IPS DF 6.9 (cell line): Measurements from ENCODE around the gene PLCG1.

Experiments
- DNase-seq: peaks from one replicate; pipeline ENCODE4 v3.0.0-alpha.2; 2013; ENCODE audit warnings: low read depth, low spot score
- H3K27ac ChIP-seq: one replicate; pipeline ENCODE4 v1.5.1; 2013; ENCODE audit warnings: low read length, control low read depth
- H3K27me3 ChIP-seq: 2 replicates; pipeline ENCODE4 v1.6.1; 2013; ENCODE audit warnings: mild to moderate bottlenecking, low read length; ENCODE audit not compliant: control insufficient read depth, insufficient read depth
- H3K36me3 ChIP-seq: 2 replicates; pipeline ENCODE4 v1.6.1; 2013; ENCODE audit warnings: low read length; ENCODE audit not compliant: control insufficient read depth, insufficient read depth
- H3K4me1 ChIP-seq: 2 replicates; pipeline ENCODE4 v1.6.1; 2013; ENCODE audit warnings: low read length; ENCODE audit not compliant: control insufficient read depth, insufficient read depth
- H3K4me3 ChIP-seq: 2 replicates; pipeline ENCODE4 v1.5.1; 2013; ENCODE audit warnings: mild to moderate bottlenecking, low read length
- H3K9me3 ChIP-seq: 2 replicates; pipeline ENCODE4 v1.6.1; 2013; ENCODE audit warnings: low read length, inconsistent platforms; ENCODE audit not compliant: control insufficient read depth, insufficient read depth
- WGBS: extraction: QIAGEN DNeasy Blood & Tissue Kit; methylation state at CpG from one replicate; pipeline ENCODE4 v1.1.7; 2013; ENCODE audit warnings: mixed read lengths, missing lambda C conversion rate; ENCODE audit not compliant: insufficient read length, insufficient coverage; 5-methylcytosine and 5-hydroxymethylcytosine counted together

The PLCG1 gene

DNA sequence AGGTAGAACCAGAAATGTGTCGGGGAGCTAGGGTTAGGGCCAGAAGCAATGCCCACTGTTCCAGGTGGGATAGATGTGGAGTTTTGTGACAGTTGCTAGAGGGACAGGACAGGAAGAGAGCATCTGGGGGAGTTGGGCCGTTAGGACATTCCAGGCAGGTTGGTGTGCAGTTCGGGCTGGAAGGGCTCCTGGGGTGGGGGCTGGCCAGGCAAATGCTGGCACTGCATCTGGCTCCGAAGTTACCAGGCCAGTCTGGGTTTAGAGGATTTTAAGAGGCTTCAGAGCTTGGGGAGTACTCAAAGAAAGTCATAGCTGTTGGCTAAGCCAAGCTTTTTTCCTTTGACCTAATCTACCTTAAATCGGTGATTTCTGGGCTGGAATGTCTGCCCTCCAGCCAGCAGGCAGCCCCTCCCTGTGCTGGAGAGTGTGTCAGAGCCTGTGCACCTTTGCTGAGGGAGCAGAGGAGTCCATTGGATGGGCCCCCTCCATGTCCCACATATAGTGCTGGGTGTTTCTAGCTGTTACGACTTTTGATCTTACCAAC, 20.8 kb downstream of the PLCG1 start:
- Histone ChIP-seq H3K4me3 (no peak overlapping the region), H3K36me3 (peaks cover 16% of the 10 kb centered on the region), H3K27me3 (no peaks in the 10 kb centered on the region), H3K27ac (no peak overlapping the region), H3K9me3 (no peaks in the 10 kb centered on the region), H3K4me1 (peaks cover 1% of the 10 kb centered on the region)
- WGBS, result no CpG with 5 or more reads among the region's 6 CpGs
- no peak for DNase-seq

DNA sequence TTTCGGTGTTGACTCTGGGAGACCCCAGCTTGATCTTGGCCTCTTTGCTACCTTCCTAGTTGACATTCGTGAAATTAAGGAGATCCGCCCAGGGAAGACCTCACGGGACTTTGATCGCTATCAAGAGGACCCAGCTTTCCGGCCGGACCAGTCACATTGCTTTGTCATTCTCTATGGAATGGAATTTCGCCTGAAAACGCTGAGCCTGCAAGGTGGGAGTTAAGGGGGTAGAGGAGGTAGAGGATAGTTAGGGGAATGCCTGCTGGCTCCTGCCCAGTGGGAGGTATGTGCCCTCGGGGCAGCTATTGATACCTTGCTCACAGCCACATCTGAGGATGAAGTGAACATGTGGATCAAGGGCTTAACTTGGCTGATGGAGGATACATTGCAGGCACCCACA, 22.2 kb downstream of the PLCG1 start:
- Histone ChIP-seq H3K27ac (no peak overlapping the region), H3K4me3 (no peak overlapping the region), H3K9me3 (no peaks in the 10 kb centered on the region), H3K4me1 (peaks cover 1% of the 10 kb centered on the region; the same call in 1 of the 2 replicates), H3K36me3 (peaks cover 29% of the 10 kb centered on the region), H3K27me3 (no peaks in the 10 kb centered on the region)
- DNase-seq, result no peak
- WGBS, result no CpG with 5 or more reads among the region's 10 CpGs

DNA sequence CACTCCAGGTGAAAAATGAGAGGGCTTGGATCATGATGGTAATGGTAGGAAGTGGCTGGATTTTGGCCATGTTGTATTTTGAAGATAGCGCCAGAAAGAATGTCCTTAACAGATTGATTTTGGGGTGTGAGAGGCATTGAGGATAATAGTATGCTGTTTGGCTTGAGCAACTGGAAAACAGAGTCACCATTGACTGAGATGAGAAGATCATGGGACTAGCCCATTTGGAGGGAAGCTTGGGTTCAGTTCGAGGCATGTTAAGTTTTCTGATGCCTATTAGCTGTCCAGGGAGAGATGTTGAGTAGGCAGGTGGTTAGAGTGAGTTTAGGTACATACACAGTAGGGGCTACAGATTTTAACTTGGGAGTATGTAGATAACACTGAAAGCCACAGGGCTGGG, 23.3 kb downstream of the PLCG1 start:
- Histone ChIP-seq H3K9me3 (no peaks in the 10 kb centered on the region), H3K27me3 (no peaks in the 10 kb centered on the region), H3K27ac (no peak overlapping the region), H3K4me1 (peaks cover 1% of the 10 kb centered on the region; the same call in 1 of the 2 replicates), H3K36me3 (peaks cover 40% of the 10 kb centered on the region), H3K4me3 (no peak overlapping the region)
- no CpG with 5 or more reads among the region's 2 CpGs for WGBS
- no peak for DNase-seq

DNA sequence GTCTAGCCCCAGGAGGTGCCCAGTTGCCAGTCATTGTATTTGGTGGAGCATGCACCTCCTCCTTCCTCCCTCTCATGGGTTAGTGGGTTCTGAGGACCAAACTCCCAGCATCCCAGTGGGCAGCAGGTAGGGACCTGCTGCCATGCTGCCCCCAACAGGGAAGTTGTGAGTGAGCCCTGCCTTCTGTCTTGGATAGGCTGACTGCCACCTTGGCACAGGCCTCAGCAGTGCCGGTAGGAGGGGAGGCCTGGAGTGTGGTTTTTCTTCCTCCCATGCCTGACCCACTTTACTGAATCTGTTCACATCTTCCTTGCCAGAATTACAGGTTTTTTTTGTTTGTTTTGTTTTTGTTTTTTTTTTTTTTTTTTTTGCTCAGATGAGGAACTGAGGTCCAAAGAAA, 24.5 kb downstream of the PLCG1 start:
- peaks cover 52% of the 10 kb centered on the region for H3K36me3 ChIP-seq
- H3K4me3 ChIP-seq, result no peak overlapping the region
- H3K27ac ChIP-seq, result no peak overlapping the region
- no CpG with 5 or more reads among the region's 1 CpG for WGBS
- H3K27me3 ChIP-seq, result no peaks in the 10 kb centered on the region
- DNase-seq, result no peak
- H3K4me1 ChIP-seq, result peaks cover 1% of the 10 kb centered on the region; the same call in 1 of the 2 replicates
- H3K9me3 ChIP-seq, result no peaks in the 10 kb centered on the region

DNA sequence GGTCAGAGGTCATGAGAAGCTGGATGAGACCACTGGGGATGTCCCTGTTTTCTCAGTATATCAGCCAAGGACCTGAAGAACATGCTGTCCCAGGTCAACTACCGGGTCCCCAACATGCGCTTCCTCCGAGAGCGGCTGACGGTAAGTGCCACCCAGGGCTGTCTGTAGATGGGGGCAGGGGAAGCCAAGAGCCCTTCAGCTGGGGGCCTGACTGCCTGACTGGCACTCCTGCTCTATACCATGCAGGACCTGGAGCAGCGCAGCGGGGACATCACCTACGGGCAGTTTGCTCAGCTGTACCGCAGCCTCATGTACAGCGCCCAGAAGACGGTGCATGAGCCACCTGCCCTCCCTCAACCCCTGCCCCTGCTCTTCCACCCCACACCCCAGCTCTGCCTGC, 25.1 kb downstream of the PLCG1 start:
- DNase-seq, result no peak
- no peaks in the 10 kb centered on the region; the same call in 1 of the 2 replicates for H3K4me1 ChIP-seq
- no peaks in the 10 kb centered on the region for H3K27me3 ChIP-seq
- no CpG with 5 or more reads among the region's 11 CpGs for WGBS
- H3K27ac ChIP-seq, result no peak overlapping the region
- no peak overlapping the region for H3K4me3 ChIP-seq
- peaks cover 56% of the 10 kb centered on the region for H3K36me3 ChIP-seq
- no peaks in the 10 kb centered on the region for H3K9me3 ChIP-seq

DNA sequence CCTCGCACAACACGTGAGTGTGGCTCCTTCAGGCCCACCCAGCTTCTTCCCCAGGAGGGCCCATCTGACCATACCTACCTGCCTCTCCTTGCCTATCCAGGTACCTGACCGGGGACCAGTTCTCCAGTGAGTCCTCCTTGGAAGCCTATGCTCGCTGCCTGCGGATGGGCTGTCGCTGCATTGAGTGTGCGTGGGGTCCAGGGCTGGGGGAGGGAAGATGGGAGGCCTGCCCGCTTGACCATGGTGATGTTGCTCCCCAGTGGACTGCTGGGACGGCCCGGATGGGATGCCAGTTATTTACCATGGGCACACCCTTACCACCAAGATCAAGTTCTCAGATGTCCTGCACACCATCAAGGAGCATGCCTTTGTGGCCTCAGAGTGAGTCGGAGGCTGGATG, 26.5 kb downstream of the PLCG1 start:
- peaks cover 67% of the 10 kb centered on the region for H3K36me3 ChIP-seq
- no CpG with 5 or more reads among the region's 11 CpGs for WGBS
- DNase-seq, result no peak
- H3K27me3 ChIP-seq, result no peaks in the 10 kb centered on the region
- H3K4me3 ChIP-seq, result no peak overlapping the region
- no peaks in the 10 kb centered on the region for H3K9me3 ChIP-seq
- H3K27ac ChIP-seq, result no peak overlapping the region
- no peaks in the 10 kb centered on the region for H3K4me1 ChIP-seq

DNA sequence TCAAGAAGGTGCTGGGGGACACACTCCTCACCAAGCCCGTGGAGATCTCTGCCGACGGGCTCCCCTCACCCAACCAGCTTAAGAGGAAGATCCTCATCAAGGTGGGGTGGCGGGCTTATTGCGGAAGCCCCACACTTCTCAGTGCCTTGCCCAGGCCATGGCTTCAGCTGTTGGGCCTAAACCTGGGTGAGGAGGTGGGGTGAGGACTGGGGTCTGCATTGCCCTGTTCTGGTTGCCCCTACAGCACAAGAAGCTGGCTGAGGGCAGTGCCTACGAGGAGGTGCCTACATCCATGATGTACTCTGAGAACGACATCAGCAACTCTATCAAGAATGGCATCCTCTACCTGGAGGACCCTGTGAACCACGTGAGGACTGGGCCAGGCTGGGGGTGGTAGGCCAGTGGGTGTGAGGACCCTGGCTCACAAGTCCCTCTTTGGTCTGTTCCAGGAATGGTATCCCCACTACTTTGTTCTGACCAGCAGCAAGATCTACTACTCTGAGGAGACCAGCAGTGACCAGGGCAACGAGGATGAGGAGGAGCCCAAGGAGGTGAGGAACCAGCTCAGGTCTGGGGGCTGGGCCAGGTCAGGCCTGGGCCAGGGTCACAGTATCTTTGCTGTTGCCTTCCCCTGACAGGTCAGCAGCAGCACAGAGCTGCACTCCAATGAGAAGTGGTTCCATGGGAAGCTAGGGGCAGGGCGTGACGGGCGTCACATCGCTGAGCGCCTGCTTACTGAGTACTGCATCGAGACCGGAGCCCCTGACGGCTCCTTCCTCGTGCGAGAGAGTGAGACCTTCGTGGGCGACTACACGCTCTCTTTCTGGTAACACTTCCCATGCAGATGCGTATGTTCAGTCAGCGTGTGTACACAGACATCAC, 27.9 kb downstream of the PLCG1 start:
- WGBS, result no CpG with 5 or more reads among the region's 24 CpGs
- Histone ChIP-seq H3K36me3 (peaks cover 72% of the 10 kb centered on the region), H3K27ac (no peak overlapping the region), H3K4me1 (no peaks in the 10 kb centered on the region), H3K27me3 (no peaks in the 10 kb centered on the region), H3K4me3 (no peak overlapping the region), H3K9me3 (no peaks in the 10 kb centered on the region)
- DNase-seq, result no peak

DNA sequence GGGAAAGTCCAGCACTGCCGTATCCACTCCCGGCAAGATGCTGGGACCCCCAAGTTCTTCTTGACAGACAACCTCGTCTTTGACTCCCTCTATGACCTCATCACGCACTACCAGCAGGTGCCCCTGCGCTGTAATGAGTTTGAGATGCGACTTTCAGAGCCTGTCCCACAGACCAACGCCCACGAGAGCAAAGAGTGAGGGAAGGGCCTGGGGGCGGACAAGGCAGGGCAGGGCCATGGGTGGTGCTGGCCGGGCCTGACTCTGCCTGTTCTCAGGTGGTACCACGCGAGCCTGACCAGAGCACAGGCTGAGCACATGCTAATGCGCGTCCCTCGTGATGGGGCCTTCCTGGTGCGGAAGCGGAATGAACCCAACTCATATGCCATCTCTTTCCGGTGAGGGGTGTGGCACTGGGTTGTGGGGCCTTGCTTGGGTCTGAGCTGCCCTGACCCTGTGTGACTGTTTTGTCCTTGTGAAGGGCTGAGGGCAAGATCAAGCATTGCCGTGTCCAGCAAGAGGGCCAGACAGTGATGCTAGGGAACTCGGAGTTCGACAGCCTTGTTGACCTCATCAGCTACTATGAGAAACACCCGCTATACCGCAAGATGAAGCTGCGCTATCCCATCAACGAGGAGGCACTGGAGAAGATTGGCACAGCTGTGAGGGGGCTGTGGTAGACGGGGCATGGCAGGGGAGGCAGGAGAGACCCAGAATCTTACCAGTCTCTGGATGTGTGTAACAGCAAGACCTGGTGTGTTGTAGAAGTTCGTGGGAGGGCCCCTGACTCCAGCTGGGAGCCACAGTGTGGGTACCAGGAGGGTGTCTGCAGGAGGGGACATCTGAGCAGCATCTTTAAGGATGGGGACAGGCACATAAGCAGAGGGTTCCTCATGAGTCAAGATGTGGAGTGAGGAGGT, 29.1 kb downstream of the PLCG1 start:
- Histone ChIP-seq H3K27me3 (no peaks in the 10 kb centered on the region), H3K36me3 (peaks cover 77% of the 10 kb centered on the region), H3K27ac (no peak overlapping the region), H3K4me1 (no peaks in the 10 kb centered on the region), H3K9me3 (no peaks in the 10 kb centered on the region), H3K4me3 (no peak overlapping the region)
- no peak for DNase-seq
- whole genome bisulfite sequencing, result no CpG with 5 or more reads among the region's 27 CpGs

DNA sequence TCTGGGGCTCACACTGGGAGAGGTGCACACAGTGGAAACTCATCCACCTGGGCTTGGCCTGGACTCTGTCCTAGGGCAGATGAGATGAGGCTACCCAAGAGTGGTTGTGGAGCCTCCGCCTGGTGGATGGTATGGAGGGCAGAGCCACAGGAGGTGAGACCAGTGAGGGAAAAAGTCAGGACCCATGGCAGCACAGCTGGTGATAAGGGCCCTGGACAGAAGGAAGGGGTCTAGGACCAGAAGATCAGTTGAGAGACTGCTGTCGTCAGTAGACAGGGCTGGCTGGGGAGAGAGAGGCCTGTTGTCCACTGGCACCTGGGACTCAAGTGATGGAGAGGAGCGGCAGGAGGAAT, 29.8 kb downstream of the PLCG1 start:
- no peaks in the 10 kb centered on the region for H3K4me1 ChIP-seq
- H3K4me3 ChIP-seq, result no peak overlapping the region
- H3K27me3 ChIP-seq, result no peaks in the 10 kb centered on the region
- WGBS, result no CpG with 5 or more reads among the region's 3 CpGs
- peaks cover 81% of the 10 kb centered on the region for H3K36me3 ChIP-seq
- H3K27ac ChIP-seq, result no peak overlapping the region
- no peak for DNase-seq
- H3K9me3 ChIP-seq, result no peaks in the 10 kb centered on the region

DNA sequence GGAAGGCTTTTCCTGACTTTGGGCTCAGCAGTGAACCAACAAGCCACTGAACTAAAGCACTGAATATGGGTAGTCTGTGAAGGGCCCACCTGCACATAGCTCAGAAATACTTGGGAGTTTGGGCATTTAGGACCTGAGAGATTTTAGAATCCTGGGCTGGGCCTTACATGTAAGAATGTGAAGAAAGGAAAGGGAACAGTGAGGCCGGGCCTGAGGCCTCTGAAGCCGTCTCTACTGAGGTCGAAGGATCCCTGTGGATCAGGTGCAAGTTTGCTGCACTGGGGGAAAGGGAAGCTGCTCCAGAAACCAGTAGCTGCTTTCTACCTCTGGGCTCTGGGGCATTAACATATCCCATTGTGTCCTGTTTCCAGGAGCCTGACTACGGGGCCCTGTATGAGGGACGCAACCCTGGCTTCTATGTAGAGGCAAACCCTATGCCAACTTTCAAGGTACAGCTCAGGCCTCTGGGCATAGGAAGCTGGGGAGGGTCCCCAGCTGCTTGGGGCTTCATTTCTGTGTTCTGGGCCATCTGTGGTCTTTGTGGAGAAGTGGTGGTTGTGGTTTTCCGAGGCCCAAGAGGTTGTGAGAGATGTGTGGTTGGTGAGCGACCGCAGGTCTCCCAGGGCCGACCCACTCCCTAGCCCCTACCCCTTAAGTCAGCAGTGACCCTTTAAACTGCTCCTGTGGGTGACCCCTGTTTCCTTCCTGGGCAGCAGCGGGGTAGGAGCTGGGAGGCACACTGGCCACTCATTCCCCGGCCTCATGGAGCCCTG, 30.3 kb downstream of the PLCG1 start:
- no peak for DNase-seq
- H3K36me3 ChIP-seq, result peaks cover 81% of the 10 kb centered on the region
- WGBS, result no CpG with 5 or more reads among the region's 11 CpGs
- H3K4me1 ChIP-seq, result no peaks in the 10 kb centered on the region
- H3K9me3 ChIP-seq, result no peaks in the 10 kb centered on the region
- no peak overlapping the region for H3K27ac ChIP-seq
- H3K4me3 ChIP-seq, result no peak overlapping the region
- no peaks in the 10 kb centered on the region for H3K27me3 ChIP-seq
